ENCODE results near the gene AKAP12. TPM values are rescaled to one million over a fixed set of nuclear protein-coding genes. Genes with fewer than 3 reads are reported as not detected.

The AKAP12 gene
- total RNA-seq (2022; extraction: Qiagen RNA extraction), result 123 to 196 TPM (median 170 TPM) in 5 replicates

DNA sequence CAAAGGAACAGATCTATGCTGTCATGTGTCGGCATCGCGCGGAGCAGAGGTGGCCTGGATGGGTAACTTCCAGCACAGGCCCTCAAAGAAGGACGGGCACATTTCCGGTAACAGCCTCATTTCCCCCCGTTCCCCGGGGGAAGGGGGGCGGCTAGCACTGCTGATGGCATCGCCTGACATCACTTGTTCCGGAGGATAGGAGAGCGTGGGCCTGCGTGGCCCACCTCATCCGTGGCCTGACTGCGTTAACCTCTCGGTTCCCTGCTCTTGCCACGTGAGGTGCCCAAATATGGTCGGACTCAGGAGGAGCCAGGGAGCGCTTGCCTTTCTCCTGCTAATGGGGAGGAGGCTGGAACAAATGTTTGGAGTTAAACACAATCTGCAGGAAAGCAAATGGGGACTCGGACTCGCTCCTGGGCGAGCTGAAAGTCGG lies at the start of gene AKAP12:
Gene AKAP12 (plus strand): TSS at position 365 of the 433 bp plus-strand sequence. CDS start 596 bp downstream, outside the sequence.

DNA sequence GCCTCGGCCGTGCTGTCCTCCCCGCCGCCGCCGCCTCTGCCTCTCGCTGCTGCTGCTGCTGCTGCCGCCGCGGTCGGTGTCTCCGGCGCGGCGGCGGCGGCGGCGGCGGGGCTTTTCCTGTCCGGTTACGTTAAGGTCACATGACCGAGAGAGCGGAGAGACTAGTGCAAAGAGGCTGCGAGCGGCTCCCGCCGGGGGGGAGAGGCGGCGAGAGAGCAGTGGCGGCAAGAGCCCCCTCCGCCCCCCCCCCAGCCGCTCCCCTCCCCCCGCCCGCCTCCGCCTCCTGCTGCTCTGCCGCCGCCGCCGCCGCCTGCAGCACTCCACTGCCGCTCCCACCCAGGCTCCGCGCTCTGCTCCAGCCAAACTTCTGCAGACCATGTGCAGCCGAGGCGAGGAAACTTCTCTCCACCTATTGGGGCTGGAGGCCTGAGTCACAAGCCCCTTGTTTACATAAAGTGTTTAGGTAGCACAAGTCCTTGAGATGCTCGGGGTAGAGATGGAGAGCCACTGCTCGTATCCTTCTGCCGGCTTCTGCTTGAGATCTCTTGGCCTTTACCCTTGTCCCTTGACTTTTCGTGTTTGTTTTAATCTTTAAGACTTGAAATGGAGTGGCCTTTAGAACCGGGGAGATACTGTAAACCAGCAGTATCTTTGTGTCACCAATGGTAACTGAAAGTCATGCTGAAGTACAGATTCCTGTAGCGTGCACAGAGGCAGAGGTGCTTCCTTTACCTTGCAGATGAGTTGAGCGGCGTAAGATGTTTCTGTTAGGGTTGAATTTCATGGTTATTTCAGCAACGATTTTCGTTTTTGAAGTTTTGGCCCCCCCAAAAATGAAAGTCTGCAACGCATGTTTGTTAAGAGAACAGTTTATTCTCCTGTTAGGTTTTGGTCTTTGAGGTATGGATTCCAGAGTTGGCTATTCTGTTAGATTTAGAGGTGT lies 152.0 kb downstream of the AKAP12 start, which contains the start of gene ZBTB2:
Gene ZBTB2 (minus strand): TSS at position 89 of the 943 bp plus-strand sequence. CDS start 17,922 bp downstream, outside the sequence.

Other genes with a start within 250 kb of the AKAP12 start
- 12.7 to 17.2 TPM (median 15.8 TPM) in 5 replicates for gene ZBTB2, start 151.6 kb downstream of the AKAP12 start, total RNA-seq (2022; extraction: Qiagen RNA extraction)
- gene RMND1, start 212.2 kb downstream of the AKAP12 start, total RNA-seq (2022; extraction: Qiagen RNA extraction), result 12.9 to 15.0 TPM (median 14.1 TPM) in 5 replicates

All from A549 treated with dexamethasone at 1 μM for 4 hours (cell line).